Vagina (tissue), 2 donors: ENCODE data around the gene TOGARAM2. TPM values are rescaled to one million over a fixed set of nuclear protein-coding genes. Genes with fewer than 3 reads are reported as not detected.

Experiments used
- DNase-seq, 2 donors: peaks; one replicate each; pipeline ENCODE4 v3.0.0-alpha.2; 2017; ENCODE audit errors: extremely low spot score in 2 of 2
- H3K27ac ChIP-seq: fragments of 200-600 bp; sonication (generic); one replicate; pipeline ENCODE4 v1.5.1; 2019
- H3K27me3 ChIP-seq: fragments of 200-600 bp; sonication (generic); one replicate; pipeline ENCODE4 v1.5.1; 2019
- H3K36me3 ChIP-seq, 2 donors: fragments of 200-600 bp; sonication (generic); one replicate each; pipeline ENCODE4 v1.5.1; 2017 to 2019
- H3K4me1 ChIP-seq: fragments of 200-600 bp; sonication (generic); one replicate; pipeline ENCODE4 v1.5.1; 2019
- H3K4me3 ChIP-seq, 2 donors: fragments of 200-600 bp; sonication (generic); 1 replicate in 1 of 2; 2 replicates in 1 of 2; pipeline ENCODE4 v1.5.1; 2016 to 2019
- H3K9me3 ChIP-seq: fragments of 200-600 bp; sonication (generic); one replicate; pipeline ENCODE4 v1.5.1; 2019
- CTCF ChIP-seq, 3 experiments: fragments of 450-650 bp in 2 of 3; fragments of 200-600 bp in 1 of 3; sonication (generic) in 1 of 3; IDR thresholded peaks; one replicate each; pipeline ENCODE4 v1.5.1; 2017 to 2019; ENCODE audit warnings: antibody characterized with exemption in 3 of 3, mild to moderate bottlenecking in 2 of 3, moderate library complexity in 2 of 3
- POLR2A ChIP-seq, 2 donors: fragments of 450-650 bp; IDR thresholded peaks; one replicate each; pipeline ENCODE4 v1.6.1; 2017; ENCODE audit warnings: antibody characterized with exemption in 2 of 2, mild to moderate bottlenecking in 2 of 2, moderate library complexity in 2 of 2
- POLR2AphosphoS5 ChIP-seq, 2 donors: sonication (generic); formaldehyde crosslinking; IDR thresholded peaks; one replicate each; pipeline ENCODE4 v1.9.0; 2017; ENCODE audit warnings: antibody characterized with exemption in 2 of 2, mild to moderate bottlenecking in 2 of 2, low read depth in 1 of 2; ENCODE audit not compliant: insufficient read depth in 1 of 2
- intact Hi-C: fragments of 100-400 bp; cut with DNase I; formaldehyde crosslinking; loops from one replicate; pipeline ENCODE4 v1.15.1; 2023
- total RNA-seq: library from RNA; depleted of rRNA; stranded (reverse); fragments of >200 nt; gene quantifications from one replicate; pipeline ENCODE4 v1.2.3, GENCODE V29; 2016

TOGARAM2 gene
- total RNA-seq, 1 donor from 2014 or later, result under 0.01 TPM

- Histone ChIP-seq H3K9me3 (no peaks in the 10 kb centered on the region), H3K27me3 (no peaks in the 10 kb centered on the region), H3K36me3 (no peaks in the 10 kb centered on the region), H3K4me1 (peaks cover 14% of the 10 kb centered on the region), H3K27ac (no peak overlapping the region), H3K4me3 (no peak overlapping the region)
- TF ChIP-seq CTCF (IDR thresholded peaks at IDR 0.05) (no peak), POLR2A (IDR thresholded peaks at IDR 0.05) (no peak), POLR2AphosphoS5 (IDR thresholded peaks at IDR 0.05; ENCODE audit: insufficient read depth in 1 of 2, low read depth in 1 of 2) (no peak)
- no peak for DNase-seq
- intact Hi-C loops, result no loop called here
Measured at GRCh38 chr2:28997237-28997846, 16.2 kb downstream of the TOGARAM2 start.

- H3K36me3 ChIP-seq, result no peaks in the 10 kb centered on the region
- H3K27me3 ChIP-seq, result no peaks in the 10 kb centered on the region
- H3K4me3 ChIP-seq, result no peak overlapping the region
- no peak overlapping the region for H3K27ac ChIP-seq
- intact Hi-C loops, result no loop called here
- peaks cover 13% of the 10 kb centered on the region for H3K4me1 ChIP-seq
- DNase-seq, result no peak
- no peaks in the 10 kb centered on the region for H3K9me3 ChIP-seq
- TF ChIP-seq POLR2A (IDR thresholded peaks at IDR 0.05) (no peak), POLR2AphosphoS5 (IDR thresholded peaks at IDR 0.05; ENCODE audit: insufficient read depth in 1 of 2, low read depth in 1 of 2) (no peak), CTCF (IDR thresholded peaks at IDR 0.05) (no peak)
Measured at GRCh38 chr2:28997847-28998735, 17.0 kb downstream of the TOGARAM2 start.

- TF ChIP-seq POLR2A (IDR thresholded peaks at IDR 0.05), result no peak
- TF ChIP-seq POLR2AphosphoS5 (IDR thresholded peaks at IDR 0.05; ENCODE audit: insufficient read depth in 1 of 2, low read depth in 1 of 2), result peak in 1 of 2 donors; percentile 29
- TF ChIP-seq CTCF (IDR thresholded peaks at IDR 0.05), result no peak
- no peak overlapping the region for H3K4me3 ChIP-seq
- H3K4me1 ChIP-seq, result peaks cover 4% of the 10 kb centered on the region
- no peak for DNase-seq
- H3K9me3 ChIP-seq, result no peaks in the 10 kb centered on the region
- intact Hi-C loops, result loop anchor here (5.0 kb wide), 1 partner anchor 82 kb away; no protein-coding TSS in a partner anchor
- no peaks in the 10 kb centered on the region for H3K36me3 ChIP-seq
- no peaks in the 10 kb centered on the region for H3K27me3 ChIP-seq
- H3K27ac ChIP-seq, result no peak overlapping the region
Measured at GRCh38 chr2:29000481-29000880, 19.4 kb downstream of the TOGARAM2 start.

- peaks cover 4% of the 10 kb centered on the region for H3K4me1 ChIP-seq
- H3K4me3 ChIP-seq, result no peak overlapping the region
- no peak for TF ChIP-seq POLR2A (IDR thresholded peaks at IDR 0.05)
- TF ChIP-seq POLR2AphosphoS5 (IDR thresholded peaks at IDR 0.05; ENCODE audit: insufficient read depth in 1 of 2, low read depth in 1 of 2), result no peak
- no peak for TF ChIP-seq CTCF (IDR thresholded peaks at IDR 0.05)
- no peaks in the 10 kb centered on the region for H3K27me3 ChIP-seq
- no peaks in the 10 kb centered on the region for H3K36me3 ChIP-seq
- H3K9me3 ChIP-seq, result no peaks in the 10 kb centered on the region
- intact Hi-C loops, result loop anchor here (5.0 kb wide), 1 partner anchor 81 kb away; no protein-coding TSS in a partner anchor
- no peak overlapping the region for H3K27ac ChIP-seq
- no peak for DNase-seq
Measured at GRCh38 chr2:29000956-29001355, 19.9 kb downstream of the TOGARAM2 start.
